H9 (cell line): ENCODE data around the gene ZNF423. TPM values are rescaled to one million over a fixed set of nuclear protein-coding genes. Genes with fewer than 3 reads are reported as not detected.

Experiments
- DNase-seq: peaks from one replicate; pipeline ENCODE4 v3.0.0-alpha.2; 2017
- H2AFZ ChIP-seq: one replicate; pipeline ENCODE4 v1.6.1; 2013; ENCODE audit warnings: mild to moderate bottlenecking, low read length, control low read depth, moderate library complexity
- H2AK5ac ChIP-seq: 2 replicates; pipeline ENCODE4 v1.6.1; 2013; ENCODE audit warnings: low read length, control low read depth, mixed read lengths; ENCODE audit not compliant: insufficient read length
- H2BK120ac ChIP-seq: one replicate; pipeline ENCODE4 v1.6.1; 2013; ENCODE audit warnings: low read depth, mild to moderate bottlenecking, low read length, control low read depth, inconsistent platforms; ENCODE audit not compliant: poor library complexity, severe bottlenecking
- H2BK12ac ChIP-seq: 2 replicates; pipeline ENCODE4 v1.6.1; 2013; ENCODE audit warnings: low read length, control low read depth, mixed read lengths, low read depth; ENCODE audit not compliant: insufficient read length
- H2BK15ac ChIP-seq: 2 replicates; pipeline ENCODE4 v1.6.1; 2013; ENCODE audit warnings: low read depth, low read length, control low read depth
- H2BK20ac ChIP-seq: one replicate; pipeline ENCODE4 v1.6.1; 2013; ENCODE audit warnings: low read depth, mild to moderate bottlenecking, low read length, control low read depth, inconsistent platforms; ENCODE audit not compliant: poor library complexity, severe bottlenecking
- H2BK5ac ChIP-seq: 2 replicates; pipeline ENCODE4 v1.6.1; 2013; ENCODE audit warnings: low read length, control low read depth, mixed read lengths; ENCODE audit not compliant: insufficient read length
- H3K14ac ChIP-seq: 2 replicates; pipeline ENCODE4 v1.6.1; 2013; ENCODE audit warnings: low read length, control low read depth; ENCODE audit not compliant: insufficient read depth
- H3K18ac ChIP-seq: 2 replicates; pipeline ENCODE4 v1.6.1; 2013; ENCODE audit warnings: low read depth, mild to moderate bottlenecking, mixed read lengths, low read length, control low read depth; ENCODE audit not compliant: insufficient read length
- H3K23ac ChIP-seq: 2 replicates; pipeline ENCODE4 v1.6.1; 2013; ENCODE audit warnings: low read length, control low read depth, mixed read lengths, low read depth; ENCODE audit not compliant: insufficient read length
- H3K23me2 ChIP-seq: 2 replicates; pipeline ENCODE4 v1.6.1; 2013; ENCODE audit warnings: low read depth, mild to moderate bottlenecking, mixed read lengths, low read length, control low read depth; ENCODE audit not compliant: insufficient read length, poor library complexity, severe bottlenecking
- H3K27ac ChIP-seq: 2 replicates; pipeline ENCODE4 v1.5.1; 2013; ENCODE audit warnings: low read length, control low read depth, mixed read lengths, low read depth; ENCODE audit not compliant: insufficient read length
- H3K27me3 ChIP-seq: 2 replicates; pipeline ENCODE4 v1.6.1; 2013; ENCODE audit warnings: low read length, control low read depth, inconsistent platforms; ENCODE audit not compliant: insufficient read depth
- H3K4ac ChIP-seq: 2 replicates; pipeline ENCODE4 v1.6.1; 2013; ENCODE audit warnings: low read depth, mild to moderate bottlenecking, control low read depth, inconsistent platforms, low read length, moderate library complexity
- H3K4me1 ChIP-seq: 2 replicates; pipeline ENCODE4 v1.6.1; 2013; ENCODE audit warnings: low read length, control low read depth, inconsistent platforms; ENCODE audit not compliant: insufficient read depth
- H3K4me2 ChIP-seq: 2 replicates; pipeline ENCODE4 v1.6.1; 2013; ENCODE audit warnings: low read length, control low read depth, mixed read lengths; ENCODE audit not compliant: insufficient read length, insufficient read depth
- H3K56ac ChIP-seq: 2 replicates; pipeline ENCODE4 v1.6.1; 2013; ENCODE audit warnings: low read depth, mild to moderate bottlenecking, mixed read lengths, low read length, control low read depth; ENCODE audit not compliant: insufficient read length
- H3K79me1 ChIP-seq: 2 replicates; pipeline ENCODE4 v1.6.1; 2013; ENCODE audit warnings: low read depth, mild to moderate bottlenecking, moderate library complexity, low read length, control low read depth, inconsistent platforms; ENCODE audit not compliant: insufficient read depth, poor library complexity, severe bottlenecking
- H3K79me2 ChIP-seq: 2 replicates; pipeline ENCODE4 v1.6.1; 2013; ENCODE audit warnings: low read length, control low read depth, inconsistent platforms; ENCODE audit not compliant: insufficient read depth
- H3K9ac ChIP-seq: 2 replicates; pipeline ENCODE4 v1.6.1; 2013; ENCODE audit warnings: low read length, control low read depth, mixed read lengths; ENCODE audit not compliant: insufficient read length; ENCODE audit errors: extremely low read depth
- H3K9me3 ChIP-seq: one replicate; pipeline ENCODE4 v1.6.1; 2013; ENCODE audit warnings: low read depth, low read length, inconsistent platforms; ENCODE audit not compliant: control insufficient read depth
- H3T11ph ChIP-seq: one replicate; pipeline ENCODE4 v1.6.1; 2013; ENCODE audit warnings: mild to moderate bottlenecking, low read length, control low read depth, inconsistent platforms
- H4K20me1 ChIP-seq: one replicate; pipeline ENCODE4 v1.6.1; 2013; ENCODE audit not compliant: control insufficient read depth, insufficient read length, insufficient read depth
- H4K5ac ChIP-seq: 2 replicates; pipeline ENCODE4 v1.6.1; 2013; ENCODE audit warnings: low read depth, mild to moderate bottlenecking, mixed read lengths, low read length, control low read depth; ENCODE audit not compliant: insufficient read length
- H4K8ac ChIP-seq: replicated peaks from 2 replicates; pipeline ENCODE4 v1.6.1; 2013; ENCODE audit warnings: low read length, control low read depth, mixed read lengths, low read depth; ENCODE audit not compliant: insufficient read length
- H4K91ac ChIP-seq: 2 replicates; pipeline ENCODE4 v1.6.1; 2013; ENCODE audit warnings: low read depth, mild to moderate bottlenecking, moderate library complexity, mixed read lengths, low read length, control low read depth; ENCODE audit not compliant: insufficient read length
- H3K27ac Mint-ChIP-seq, 3 experiments: 2 replicates in 2 of 3; 3 replicates in 1 of 3; pipeline ENCODE4 v1.8.0; 2020 to 2021; ENCODE audit warnings: mixed read lengths in 3 of 3, mild to moderate bottlenecking in 1 of 3, moderate library complexity in 1 of 3
- H3K27me3 Mint-ChIP-seq: 2 replicates; pipeline ENCODE4 v1.8.0; 2021; ENCODE audit warnings: low read depth, mild to moderate bottlenecking, moderate library complexity, mixed read lengths
- H3K36me3 Mint-ChIP-seq, 3 experiments: 2 replicates in 2 of 3; 3 replicates in 1 of 3; pipeline ENCODE4 v1.8.0; 2020 to 2021; ENCODE audit warnings: low read depth in 3 of 3, mixed read lengths in 3 of 3; ENCODE audit not compliant: insufficient read depth in 1 of 3
- H3K4me1 Mint-ChIP-seq, 2 experiments: 2 replicates each; pipeline ENCODE4 v1.8.0; 2020; ENCODE audit warnings: mixed read lengths in 2 of 2
- H3K4me3 Mint-ChIP-seq, 2 experiments: 2 replicates in 1 of 2; 3 replicates in 1 of 2; pipeline ENCODE4 v1.8.0; 2020 to 2021; ENCODE audit warnings: mild to moderate bottlenecking in 2 of 2, mixed read lengths in 2 of 2, moderate library complexity in 1 of 2
- H3K9me3 Mint-ChIP-seq, 2 experiments: 2 replicates in 1 of 2; 3 replicates in 1 of 2; pipeline ENCODE4 v1.8.0; 2020; ENCODE audit warnings: mild to moderate bottlenecking in 2 of 2, mixed read lengths in 2 of 2, moderate library complexity in 1 of 2
- CTCF ChIP-seq: fragments of 200-600 bp; sonication (generic); conservative IDR thresholded peaks from 3 replicates; pipeline ENCODE4 v1.8.0; 2021; ENCODE audit warnings: antibody characterized with exemption, mild to moderate bottlenecking
- WGBS: extraction: QIAGEN DNeasy Blood & Tissue Kit; methylation state at CpG from one replicate; pipeline ENCODE4 v1.1.7; 2013; ENCODE audit warnings: missing lambda C conversion rate, low lambda C conversion rate, mixed read lengths; ENCODE audit not compliant: insufficient read length; ENCODE audit errors: extremely low coverage; 5-methylcytosine and 5-hydroxymethylcytosine counted together
- total RNA-seq: library from RNA; stranded (reverse); gene quantifications from 2 replicates; pipeline ENCODE4 v1.2.1, GENCODE V29; 2021

Gene ZNF423
- total RNA-seq, 1 experiment from 2014 or later: 51.5 TPM

DNA sequence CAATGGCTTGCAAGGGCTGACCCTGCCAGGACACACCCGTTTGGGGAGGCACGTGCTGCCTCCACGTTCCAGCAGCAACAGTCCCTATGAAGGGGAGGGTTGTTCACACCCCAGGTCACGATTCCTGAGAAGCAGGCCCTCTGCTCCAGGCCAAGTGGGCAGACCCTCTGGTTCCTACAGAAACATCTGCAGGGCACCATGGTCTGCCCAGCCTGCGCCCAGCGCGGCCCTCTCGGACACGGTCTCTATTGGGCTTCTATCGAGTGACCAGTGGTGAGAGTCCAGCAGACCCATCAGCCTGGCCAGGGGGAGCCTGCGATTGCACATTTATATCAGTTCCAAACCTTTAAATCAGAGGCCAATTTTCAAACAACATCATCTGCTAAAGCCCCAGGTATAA lies 128.3 kb downstream of the ZNF423 start:
- no peak overlapping the region for H3T11ph ChIP-seq
- no peak overlapping the region for H4K8ac ChIP-seq
- no peak overlapping the region for H3K4me2 ChIP-seq
- no peaks in the 10 kb centered on the region for H3K23me2 ChIP-seq
- H3K9ac ChIP-seq: no peak overlapping the region
- H3K27me3 ChIP-seq: no peaks in the 10 kb centered on the region
- H2BK12ac ChIP-seq: no peak overlapping the region
- no CpG with 5 or more reads among the region's 11 CpGs for WGBS
- H2BK5ac ChIP-seq: no peak overlapping the region
- H3K56ac ChIP-seq: no peak overlapping the region
- no peak overlapping the region for H2AK5ac ChIP-seq
- no peak overlapping the region for H3K4ac ChIP-seq
- no peak overlapping the region for H2AFZ ChIP-seq
- H3K79me1 ChIP-seq: no peaks in the 10 kb centered on the region
- TF ChIP-seq CTCF: no peak
- H2BK15ac ChIP-seq: no peak overlapping the region
- H3K18ac ChIP-seq: no peak overlapping the region
- no peak overlapping the region; the same call in 1 of the 2 replicates for H3K14ac ChIP-seq
- Mint-ChIP-seq H3K27ac (peak overlapping the region in 1 of 3 experiments; percentile 77; a peak in 1 of 7 replicates), H3K4me3 (no peak overlapping the region), H3K9me3 (peaks cover 11 to 14% of the 10 kb centered on the region in 2 experiments), H3K36me3 (peaks cover 21 to 55% (median 28%) of the 10 kb centered on the region in 3 experiments), H3K27me3 (no peaks in the 10 kb centered on the region), H3K4me1 (peaks cover 17% of the 10 kb centered on the region in 2 experiments)
- no peak overlapping the region for H3K27ac ChIP-seq
- DNase-seq: no peak
- H4K5ac ChIP-seq: no peak overlapping the region
- no peak overlapping the region for H4K91ac ChIP-seq
- peaks cover 7% of the 10 kb centered on the region for H3K9me3 ChIP-seq
- H3K4me1 ChIP-seq: peaks cover 3% of the 10 kb centered on the region; the same call in 1 of the 2 replicates
- H2BK120ac ChIP-seq: no peak overlapping the region
- H4K20me1 ChIP-seq: no peaks in the 10 kb centered on the region
- H3K79me2 ChIP-seq: no peaks in the 10 kb centered on the region; the same call in 1 of the 2 replicates
- no peak overlapping the region for H2BK20ac ChIP-seq
- no peak overlapping the region for H3K23ac ChIP-seq
